PC-3 (cell line): ENCODE data around the gene ZSCAN18. TPM values are rescaled to one million over a fixed set of nuclear protein-coding genes. Genes with fewer than 3 reads are reported as not detected.

ENCODE experiments used
- ATAC-seq: fragments of 200-7000 bp; cut with Tn5 transposase; 2 replicates; pipeline ENCODE4 v1.9.1; 2020; ENCODE audit warnings: mild to moderate bottlenecking, moderate library complexity
- BruUV-seq: library from RNA; stranded (reverse); fragments of 400-500 nt; replicated peaks from 2 replicates; lab custom pipeline; 2021; lab: Mats Ljungman, UMichigan
- CTCF ChIA-PET: fragments of 300-600 bp; sonication (Branson Sonifier 250); formaldehyde crosslinking; loops from one replicate; lab custom pipeline; 2022; ENCODE audit warnings: antibody characterized with exemption; lab: Charles Lee
- POLR2A ChIA-PET: fragments of 300-600 bp; sonication (Branson Sonifier 250); formaldehyde crosslinking; loops from one replicate; lab custom pipeline; 2022; ENCODE audit warnings: antibody characterized with exemption; ENCODE audit not compliant: unreplicated experiment; lab: Charles Lee
- DNase-seq: peaks from one replicate; pipeline ENCODE4 v3.0.0-alpha.2; 2015
- H2AFZ ChIP-seq: fragments of 300-600 bp; sonication (generic); 2 replicates; pipeline ENCODE4 v1.6.0; 2016; ENCODE audit warnings: antibody characterized with exemption, low read length
- H3F3A ChIP-seq: fragments of 300-600 bp; sonication (generic); one replicate; pipeline ENCODE4 v1.6.0; 2017; ENCODE audit warnings: antibody characterized with exemption, low read length, control low read depth, mild to moderate bottlenecking; ENCODE audit not compliant: unreplicated experiment
- H3K27ac ChIP-seq: fragments of 300-600 bp; sonication (generic); 2 replicates; pipeline ENCODE4 v1.5.1; 2016; ENCODE audit warnings: mild to moderate bottlenecking, low read length
- H3K27me3 ChIP-seq: fragments of 300-600 bp; sonication (generic); 2 replicates; pipeline ENCODE4 v1.6.1; 2016; ENCODE audit warnings: low read length, mixed read lengths
- H3K36me3 ChIP-seq: fragments of 300-600 bp; sonication (generic); 2 replicates; pipeline ENCODE4 v1.6.1; 2016; ENCODE audit warnings: low read depth, mixed run types, low read length, mixed read lengths
- H3K4me1 ChIP-seq: fragments of 300-600 bp; sonication (generic); 2 replicates; pipeline ENCODE4 v1.5.1; 2016; ENCODE audit warnings: low read length; ENCODE audit not compliant: insufficient read depth
- H3K4me2 ChIP-seq: fragments of 300-600 bp; sonication (generic); 2 replicates; pipeline ENCODE4 v1.6.0; 2016; ENCODE audit warnings: low read length
- H3K4me3 ChIP-seq: fragments of 300-600 bp; sonication (generic); 2 replicates; pipeline ENCODE4 v1.5.1; 2016; ENCODE audit warnings: mild to moderate bottlenecking, low read length, mixed read lengths
- H3K79me2 ChIP-seq: fragments of 300-600 bp; sonication (generic); 2 replicates; pipeline ENCODE4 v1.6.1; 2017; ENCODE audit warnings: low read length, mixed read lengths
- H3K9ac ChIP-seq: fragments of 300-600 bp; sonication (generic); 2 replicates; pipeline ENCODE4 v1.6.0; 2016; ENCODE audit warnings: mild to moderate bottlenecking, low read length
- H3K9me2 ChIP-seq: fragments of 300-600 bp; sonication (generic); replicated peaks from 2 replicates; pipeline ENCODE4 v1.6.1; 2016; ENCODE audit warnings: mixed run types, low read length, mixed read lengths
- H3K9me3 ChIP-seq: fragments of 300-600 bp; sonication (generic); 2 replicates; pipeline ENCODE4 v1.6.1; 2016; ENCODE audit warnings: low read length, mixed read lengths
- H4K20me1 ChIP-seq: fragments of 300-600 bp; sonication (generic); 2 replicates; pipeline ENCODE4 v1.6.1; 2016; ENCODE audit warnings: low read length, mixed read lengths
- CTCF ChIP-seq: fragments of 300-600 bp; sonication (generic); conservative IDR thresholded peaks from 2 replicates; pipeline ENCODE4 v1.5.1; 2017; ENCODE audit warnings: antibody characterized with exemption, low read depth, mild to moderate bottlenecking, low read length
- EZH2 ChIP-seq: fragments of 300-600 bp; sonication (generic); IDR thresholded peaks from one replicate; pipeline ENCODE4 v1.6.1; 2017; ENCODE audit warnings: antibody characterized with exemption, mild to moderate bottlenecking, low read length; ENCODE audit not compliant: unreplicated experiment
- EZH2phosphoT487 ChIP-seq: fragments of 300-600 bp; sonication (generic); IDR thresholded peaks from 2 replicates; pipeline ENCODE4 v1.6.1; 2018; ENCODE audit warnings: mild to moderate bottlenecking, antibody characterized with exemption, low read length, borderline replicate concordance
- intact Hi-C: fragments of 100-400 bp; cut with micrococcal nuclease; formaldehyde crosslinking; loops from 2 replicates; pipeline ENCODE4 v1.9.0; 2023
- total RNA-seq: library from RNA; depleted of rRNA; stranded (reverse); fragments of >200 nt; gene quantifications from 2 replicates; pipeline ENCODE4 v1.2.3, GENCODE V29; 2014

The ZSCAN18 gene
- total RNA-seq, 1 experiment from 2014 or later, result 0.66 TPM

- no peak for TF ChIP-seq EZH2phosphoT487
- no peak for TF ChIP-seq CTCF
- no peak for TF ChIP-seq EZH2
- ATAC-seq (no peak), DNase-seq (no peak)
- ChIA-PET CTCF (no interaction called here), POLR2A (no interaction called here)
- Histone ChIP-seq H3K27me3 (no peaks in the 10 kb centered on the region), H3K4me2 (no peak overlapping the region), H3K9me2 (no peaks in the 10 kb centered on the region), H3F3A (no peaks in the 10 kb centered on the region), H3K36me3 (no peaks in the 10 kb centered on the region), H3K4me1 (no peaks in the 10 kb centered on the region), H2AFZ (no peak overlapping the region), H3K27ac (no peak overlapping the region), H3K79me2 (no peaks in the 10 kb centered on the region), H3K9me3 (peaks cover 72% of the 10 kb centered on the region), H3K4me3 (no peak overlapping the region), H4K20me1 (no peaks in the 10 kb centered on the region), H3K9ac (no peak overlapping the region)
- intact Hi-C loops, result no loop called here
- BruUV-seq, result no TSS peak
These were observed 30.7 kb downstream of the ZSCAN18 start for GRCh38 chr19:58067240-58067912.

GRCh38 chr19:58063712-58064111 is 34.3 kb downstream of the ZSCAN18 start:
- Histone ChIP-seq H3F3A (no peaks in the 10 kb centered on the region), H3K27ac (no peak overlapping the region), H3K36me3 (no peaks in the 10 kb centered on the region), H3K4me2 (no peak overlapping the region), H3K4me3 (no peak overlapping the region), H3K79me2 (no peaks in the 10 kb centered on the region), H4K20me1 (no peaks in the 10 kb centered on the region), H3K9me2 (no peaks in the 10 kb centered on the region), H3K9ac (no peak overlapping the region), H3K4me1 (no peaks in the 10 kb centered on the region), H2AFZ (no peak overlapping the region), H3K9me3 (peaks cover 69% of the 10 kb centered on the region), H3K27me3 (no peaks in the 10 kb centered on the region)
- TF ChIP-seq CTCF (no peak), EZH2 (no peak), EZH2phosphoT487 (no peak)
- ChIA-PET POLR2A (no interaction called here), CTCF (no interaction called here)
- no TSS peak for BruUV-seq
- DNase-seq (no peak), ATAC-seq (no peak)
- intact Hi-C loops, result no loop called here

- Histone ChIP-seq H3K4me3 (no peak overlapping the region), H3K27me3 (no peaks in the 10 kb centered on the region), H3K9me3 (peaks cover 55% of the 10 kb centered on the region), H3K4me2 (no peak overlapping the region), H3K27ac (no peak overlapping the region), H3K79me2 (no peaks in the 10 kb centered on the region), H4K20me1 (no peaks in the 10 kb centered on the region), H2AFZ (no peak overlapping the region), H3F3A (no peaks in the 10 kb centered on the region), H3K4me1 (no peaks in the 10 kb centered on the region), H3K9me2 (no peaks in the 10 kb centered on the region), H3K9ac (no peak overlapping the region), H3K36me3 (no peaks in the 10 kb centered on the region)
- intact Hi-C loops, result no loop called here
- POLR2A ChIA-PET, result no interaction called here
- TF ChIP-seq EZH2phosphoT487 (no peak), EZH2 (no peak), CTCF (no peak)
- no TSS peak for BruUV-seq
- ATAC-seq (no peak), DNase-seq (no peak)
- CTCF ChIA-PET, result no interaction called here
These were observed 37.8 kb downstream of the ZSCAN18 start for GRCh38 chr19:58060231-58060630.
